Smooth muscle cell (in vitro differentiated cells): ENCODE measurements around the gene PLA2G1B. TPM values are rescaled to one million over a fixed set of nuclear protein-coding genes. Genes with fewer than 3 reads are reported as not detected.
A peak's percentile ranks its signal among the peaks of the same experiment; 100 is the strongest.

ENCODE experiments used
- DNase-seq: peaks from one replicate; lab custom pipeline; 2025; ENCODE audit not compliant: unreplicated experiment; lab: John Stamatoyannopoulos, UW
- H2AFZ ChIP-seq: fragments of 200-600 bp; sonication (generic); 2 replicates; pipeline ENCODE4 v1.6.0; 2016; ENCODE audit warnings: antibody characterized with exemption, low read depth, mild to moderate bottlenecking
- H3F3A ChIP-seq: fragments of 200-600 bp; sonication (generic); 2 replicates; pipeline ENCODE4 v1.6.0; 2017; ENCODE audit warnings: antibody characterized with exemption, low read depth
- H3K27ac ChIP-seq: fragments of 200-600 bp; sonication (generic); 2 replicates; pipeline ENCODE4 v1.5.1; 2016; ENCODE audit warnings: low read depth, mild to moderate bottlenecking
- H3K27me3 ChIP-seq: fragments of 200-600 bp; sonication (generic); 2 replicates; pipeline ENCODE4 v1.6.1; 2016; ENCODE audit warnings: low read depth, mild to moderate bottlenecking
- H3K36me3 ChIP-seq: fragments of 200-600 bp; sonication (generic); 2 replicates; pipeline ENCODE4 v1.5.1; 2016; ENCODE audit warnings: low read depth
- H3K4me1 ChIP-seq: fragments of 200-600 bp; sonication (generic); 2 replicates; pipeline ENCODE4 v1.5.1; 2016; ENCODE audit warnings: low read depth
- H3K4me2 ChIP-seq: fragments of 200-600 bp; sonication (generic); 2 replicates; pipeline ENCODE4 v1.6.0; 2016; ENCODE audit warnings: mild to moderate bottlenecking
- H3K4me3 ChIP-seq: fragments of 200-600 bp; sonication (generic); 2 replicates; pipeline ENCODE4 v1.5.1; 2016; ENCODE audit warnings: mild to moderate bottlenecking
- H3K79me2 ChIP-seq: fragments of 200-600 bp; sonication (generic); 2 replicates; pipeline ENCODE4 v1.6.0; 2016; ENCODE audit warnings: low read depth, mild to moderate bottlenecking
- H3K9ac ChIP-seq: fragments of 200-600 bp; sonication (generic); 2 replicates; pipeline ENCODE4 v1.6.0; 2016; ENCODE audit warnings: low read depth
- H3K9me3 ChIP-seq: fragments of 200-600 bp; sonication (generic); replicated peaks from 2 replicates; pipeline ENCODE4 v1.5.1; 2016; ENCODE audit warnings: low read depth
- H4K20me1 ChIP-seq: fragments of 200-600 bp; sonication (generic); 2 replicates; pipeline ENCODE4 v1.6.0; 2016; ENCODE audit warnings: low read depth
- CTCF ChIP-seq: fragments of 200-600 bp; sonication (generic); IDR thresholded peaks from 2 replicates; pipeline ENCODE4 v1.5.1; 2017; ENCODE audit warnings: borderline replicate concordance, mild to moderate bottlenecking, antibody characterized with exemption; ENCODE audit not compliant: insufficient read depth, poor library complexity, severe bottlenecking
- WGBS: methylation state at CpG from one replicate; pipeline ENCODE4 v1.1.7; 2016; ENCODE audit warnings: low lambda C conversion rate; 5-methylcytosine and 5-hydroxymethylcytosine counted together
- polyA plus RNA-seq: library from polyadenylated mRNA; unstranded; fragments of >200 nt; fragmentation: Nextera tagmentation; extraction: Ambion mirVana; gene quantifications from 2 replicates; pipeline ENCODE4 v1.2.1, GENCODE V29; 2016
- total RNA-seq: library from RNA; depleted of rRNA; stranded (reverse); fragments of >200 nt; gene quantifications from 2 replicates; pipeline ENCODE4 v1.2.3, GENCODE V29; 2014

The PLA2G1B gene
- total and polyA plus RNA-seq, 2 experiments from 2014 or later, result not detected

- H3K4me2 ChIP-seq, result peak within 1 kb of the TSS; percentile 84
- no peaks in the 10 kb centered on the region for H3F3A ChIP-seq
- no peaks in the 10 kb centered on the region for H4K20me1 ChIP-seq
- H3K27me3 ChIP-seq, result no peaks in the 10 kb centered on the region
- peak; percentile 33 for DNase-seq
- no peak within 1 kb of the TSS for H3K27ac ChIP-seq
- H3K4me1 ChIP-seq, result no peaks in the 10 kb centered on the region
- peak within 1 kb of the TSS; percentile 50 for H3K9ac ChIP-seq
- H3K9me3 ChIP-seq, result no peaks in the 10 kb centered on the region
- H2AFZ ChIP-seq, result peak within 1 kb of the TSS; percentile 99
- H3K4me3 ChIP-seq, result peak within 1 kb of the TSS; percentile 77
- no peaks in the 10 kb centered on the region for H3K79me2 ChIP-seq
- 14% methylated on average over 28 of the region's 31 CpGs for WGBS
- peak; percentile 76 for TF ChIP-seq CTCF
- no peaks in the 10 kb centered on the region for H3K36me3 ChIP-seq
Measured at GRCh38 chr12:120301962-120302815, 25.4 kb downstream of the PLA2G1B start, which contains the start of gene SIRT4. SIRT4 (plus strand) TSS chr12:120302321; CDS start chr12:120303562, 1,241 bp downstream.

GRCh38 chr12:120292661-120293531, 34.7 kb downstream of the PLA2G1B start, which contains the start of gene RNU4-1:
RNU4-1 (minus strand) TSS chr12:120293237.
- DNase-seq, result peak; percentile 45
- peak within 1 kb of the TSS; percentile 89 for H2AFZ ChIP-seq
- no peaks in the 10 kb centered on the region for H3K36me3 ChIP-seq
- TF ChIP-seq CTCF, result no peak
- H3K4me1 ChIP-seq, result peaks cover 5% of the 10 kb centered on the region
- under 1% methylated on average over 29 of the region's 29 CpGs for WGBS
- H3K79me2 ChIP-seq, result no peaks in the 10 kb centered on the region
- peak within 1 kb of the TSS; percentile 100 for H3K27ac ChIP-seq
- peaks cover 5% of the 10 kb centered on the region for H3F3A ChIP-seq
- H3K27me3 ChIP-seq, result no peaks in the 10 kb centered on the region
- no peaks in the 10 kb centered on the region for H4K20me1 ChIP-seq
- H3K4me2 ChIP-seq, result peak within 1 kb of the TSS; percentile 86
- H3K4me3 ChIP-seq, result peak within 1 kb of the TSS; percentile 64
- peak within 1 kb of the TSS; percentile 99 for H3K9ac ChIP-seq
- H3K9me3 ChIP-seq, result no peaks in the 10 kb centered on the region

- no peak for TF ChIP-seq CTCF
- WGBS, result 0% methylated on average over 16 of the region's 17 CpGs
Measured at GRCh38 chr12:120292411-120292660, 35.2 kb downstream of the PLA2G1B start.

More at GRCh38 chr12:120292411-120292660, 35.2 kb downstream of the PLA2G1B start:
- no peak overlapping the region for H2AFZ ChIP-seq
- H3K27me3 ChIP-seq, result no peaks in the 10 kb centered on the region
- H4K20me1 ChIP-seq, result no peaks in the 10 kb centered on the region
- peaks cover 5% of the 10 kb centered on the region for H3K4me1 ChIP-seq
- H3K4me3 ChIP-seq, result peak overlapping the region; percentile 64
- peak overlapping the region; percentile 86 for H3K4me2 ChIP-seq
- peak overlapping the region; percentile 99 for H3K9ac ChIP-seq
- H3K9me3 ChIP-seq, result no peaks in the 10 kb centered on the region
- H3K27ac ChIP-seq, result peak overlapping the region; percentile 100
- H3F3A ChIP-seq, result peaks cover 5% of the 10 kb centered on the region
- no peaks in the 10 kb centered on the region for H3K36me3 ChIP-seq
- no peaks in the 10 kb centered on the region for H3K79me2 ChIP-seq
- no peak for DNase-seq
